Measurements from ENCODE around the gene SLC26A2. TPM values are rescaled to one million over a fixed set of nuclear protein-coding genes. Genes with fewer than 3 reads are reported as not detected.

SLC26A2 gene
- total and polyA plus RNA-seq, 10 of the 15 experiments (the other 5 are each of a cell fraction or from before 2014, with no cell fraction given) = 1.7 to 6.4 (median 4.2) TPM

- TF ChIP-seq IRF3 (IDR thresholded peaks at IDR 0.05) (no peak), ELK1 (IDR thresholded peaks at IDR 0.05; ENCODE audit: low read depth, low read length) (no peak), NR2F1 (conservative IDR thresholded peaks at IDR 0.05) (no peak), FOXM1 (IDR thresholded peaks at IDR 0.05; ENCODE audit: low read depth, low read length) (no peak), ZBTB33 (IDR thresholded peaks at IDR 0.05) (no peak), ZNF207 (IDR thresholded peaks at IDR 0.05; ENCODE audit: borderline replicate concordance) (no peak)
Observed at GRCh38 chr5:149995385-149996204, 35.0 kb downstream of the SLC26A2 start (continued).
